Endothelial cell of umbilical vein (primary cell): ENCODE results near the gene ZFR2. TPM values are rescaled to one million over a fixed set of nuclear protein-coding genes. Genes with fewer than 3 reads are reported as not detected.

Source experiments
- BruUV-seq: library from RNA; stranded (reverse); fragments of 400-500 nt; replicated peaks from 2 replicates; lab custom pipeline; 2021; lab: Mats Ljungman, UMichigan
- CTCF ChIA-PET: fragments of 300-600, 350-600 bp; sonication (Branson Sonifier 250); formaldehyde crosslinking; loops from one replicate; lab custom pipeline; 2021; ENCODE audit warnings: antibody characterized with exemption, inconsistent platforms; lab: Charles Lee
- POLR2A ChIA-PET: fragments of 300-600, 350-600 bp; sonication (Branson Sonifier 250); formaldehyde crosslinking; loops from one replicate; lab custom pipeline; 2021; ENCODE audit warnings: antibody characterized with exemption, inconsistent platforms; lab: Charles Lee
- DNase-seq: peaks from one replicate; pipeline ENCODE4 v3.0.0-alpha.2; 2011; ENCODE audit warnings: low read depth, low spot score
- FAIRE-seq: peaks from 2 replicates; lab custom pipeline; 2011; peaks lifted over from hg19 to GRCh38; lab: Jason Lieb, UNC
- H2AFZ ChIP-seq: 2 replicates; pipeline ENCODE4 v1.6.0; 2012; ENCODE audit warnings: low read depth, low read length, control low read depth, inconsistent platforms
- H3K27ac ChIP-seq: 2 replicates; pipeline ENCODE4 v1.5.1; 2011; ENCODE audit warnings: low read depth, mild to moderate bottlenecking, control low read depth, low read length, moderate library complexity; ENCODE audit not compliant: insufficient read depth
- H3K27me3 ChIP-seq, 2 experiments: 2 replicates each; pipeline versions ENCODE4 v1.6.0 to v1.6.1; 2011; ENCODE audit warnings: low read length in 2 of 2, mixed read lengths in 1 of 2; ENCODE audit not compliant: control insufficient read depth in 2 of 2, insufficient read depth in 2 of 2
- H3K36me3 ChIP-seq, 2 experiments: 2 replicates in 1 of 2; 3 replicates in 1 of 2; pipeline ENCODE4 v1.5.1; 2011; ENCODE audit warnings: low read length in 2 of 2, mild to moderate bottlenecking in 1 of 2, moderate library complexity in 1 of 2; ENCODE audit not compliant: control insufficient read depth in 2 of 2, insufficient read depth in 2 of 2; ENCODE audit errors: extremely low read depth in 1 of 2
- H3K4me1 ChIP-seq: 3 replicates; pipeline ENCODE4 v1.5.1; 2011; ENCODE audit warnings: mild to moderate bottlenecking, low read length; ENCODE audit not compliant: control insufficient read depth, insufficient read depth; ENCODE audit errors: extremely low read depth
- H3K4me2 ChIP-seq: 2 replicates; pipeline ENCODE4 v1.6.1; 2011; ENCODE audit warnings: low read length, control low read depth, mixed read lengths; ENCODE audit not compliant: insufficient read depth
- H3K4me3 ChIP-seq, 3 experiments: fragments of 200-600 bp in 1 of 3; sonication (generic), shearing (Covaris generic) in 1 of 3; replicated peaks in 1 of 3; 2 replicates each; pipeline ENCODE4 v1.5.1; 2011 to 2016; ENCODE audit warnings: control low read depth in 3 of 3, low read length in 3 of 3, mild to moderate bottlenecking in 2 of 3, inconsistent platforms in 1 of 3, low read depth in 1 of 3, moderate library complexity in 1 of 3; ENCODE audit not compliant: insufficient read depth in 1 of 3
- H3K79me2 ChIP-seq: 2 replicates; pipeline ENCODE4 v1.6.0; 2012; ENCODE audit warnings: low read length, inconsistent platforms; ENCODE audit not compliant: control insufficient read depth, insufficient read depth
- H3K9ac ChIP-seq: replicated peaks from 2 replicates; pipeline ENCODE3; 2011; ENCODE audit warnings: low read length, control low read depth; ENCODE audit not compliant: insufficient read depth; ENCODE audit errors: extremely low read depth
- H3K9me1 ChIP-seq: replicated peaks from 3 replicates; pipeline ENCODE4 v1.6.0; 2011; ENCODE audit warnings: mild to moderate bottlenecking, low read length; ENCODE audit not compliant: control insufficient read depth, insufficient read depth; ENCODE audit errors: extremely low read depth
- H3K9me3 ChIP-seq: replicated peaks from 2 replicates; pipeline ENCODE4 v1.5.1; 2012; ENCODE audit warnings: low read length, inconsistent platforms; ENCODE audit not compliant: control insufficient read depth, insufficient read depth
- H4K20me1 ChIP-seq: replicated peaks from 2 replicates; pipeline ENCODE3; 2011; ENCODE audit warnings: mild to moderate bottlenecking, low read length; ENCODE audit not compliant: control insufficient read depth, insufficient read depth; ENCODE audit errors: extremely low read depth
- CTCF ChIP-seq, 2 donors: IDR thresholded peaks; 1 replicate in 1 of 2; 2 replicates in 1 of 2; pipeline ENCODE4 v1.5.1; 2011; ENCODE audit warnings: low read length in 2 of 2, mild to moderate bottlenecking in 2 of 2, moderate library complexity in 2 of 2, control low read depth in 1 of 2, inconsistent platforms in 1 of 2, low read depth in 1 of 2; ENCODE audit not compliant: insufficient read depth in 1 of 2; ENCODE audit errors: extremely low read depth in 1 of 2
- EZH2 ChIP-seq: IDR thresholded peaks from 2 replicates; pipeline ENCODE4 v1.6.1; 2012; ENCODE audit warnings: borderline replicate concordance, low read depth, mild to moderate bottlenecking, moderate library complexity, low read length, inconsistent platforms; ENCODE audit not compliant: severe bottlenecking
- FOS ChIP-seq: IDR thresholded peaks from 2 replicates; pipeline ENCODE4 v1.6.1; 2011; ENCODE audit warnings: mild to moderate bottlenecking, low read length, moderate library complexity, borderline replicate concordance; ENCODE audit not compliant: insufficient read depth
- GATA2 ChIP-seq: IDR thresholded peaks from 2 replicates; pipeline ENCODE4 v1.7.0; 2011; ENCODE audit warnings: low read depth, mild to moderate bottlenecking, moderate library complexity, mixed read lengths, low read length; ENCODE audit not compliant: insufficient read length, insufficient read depth
- JUN ChIP-seq: IDR thresholded peaks from 2 replicates; pipeline ENCODE4 v1.6.1; 2011; ENCODE audit warnings: borderline replicate concordance, low read depth; ENCODE audit not compliant: insufficient read length, insufficient read depth
- MAX ChIP-seq: IDR thresholded peaks from 2 replicates; pipeline ENCODE4 v1.6.1; 2011; ENCODE audit not compliant: insufficient read depth, insufficient read length
- MYC ChIP-seq: IDR thresholded peaks from one replicate; pipeline ENCODE4 v1.6.1; 2011; ENCODE audit warnings: mild to moderate bottlenecking, low read depth, low read length
- POLR2A ChIP-seq: IDR thresholded peaks from 2 replicates; pipeline ENCODE4 v1.6.1; 2012; ENCODE audit warnings: low read depth, mild to moderate bottlenecking, control low read depth, low read length
- POLR2AphosphoS5 ChIP-seq: IDR thresholded peaks from 2 replicates; pipeline ENCODE4 v1.6.1; 2012; ENCODE audit warnings: low read depth, mild to moderate bottlenecking, control low read depth, low read length, moderate library complexity; ENCODE audit not compliant: insufficient read depth
- dilution Hi-C: fragments of 300-500 bp; cut with MboI; formaldehyde crosslinking; loops from one replicate; pipeline ENCODE4 v1.15.0; 2019; ENCODE audit warnings: low sequenced_read_pairs; ENCODE audit not compliant: extremely low pct_ligation_motif_present
- intact Hi-C: fragments of 100-400 bp; cut with micrococcal nuclease; formaldehyde crosslinking; loops from one replicate; pipeline ENCODE4 v1.10.0; 2022
- polyA plus RNA-seq, 4 experiments: library from polyadenylated mRNA; depleted of rRNA in 3 of 4; stranded (reverse) in 3 of 4; unstranded in 1 of 4; fragments of >200 nt; gene quantifications; 2 replicates each; pipeline versions ENCODE4 v1.2.1 to v1.2.3, GENCODE V29; 2011 to 2012; ENCODE audit warnings: missing spikeins in 1 of 4
- total RNA-seq: library from RNA; stranded (reverse); gene quantifications from 2 replicates; pipeline ENCODE4 v1.2.3, GENCODE V29; 2021

Gene ZFR2
- total and polyA plus RNA-seq, 2 donors (not counting 3 experiments of a cell fraction or from before 2014, with no cell fraction given): not detected

- H3K4me1 ChIP-seq: no peaks in the 10 kb centered on the region
- no peak overlapping the region for H3K4me3 ChIP-seq
- BruUV-seq: no TSS peak
- dilution Hi-C loops: no loop called here
- no peaks in the 10 kb centered on the region for H3K79me2 ChIP-seq
- FAIRE-seq: no peak
- H3K9me1 ChIP-seq: no peaks in the 10 kb centered on the region
- H3K4me2 ChIP-seq: no peak overlapping the region
- no peak overlapping the region for H3K9ac ChIP-seq
- no peaks in the 10 kb centered on the region for H3K9me3 ChIP-seq
- ChIA-PET POLR2A (no interaction called here), CTCF (interaction anchor here (1.0 to 1.4 kb wide), 2 partner anchors 11 to 41 kb away, joined by 3 to 4 read pairs; no protein-coding TSS in a partner anchor)
- no peak overlapping the region for H2AFZ ChIP-seq
- intact Hi-C loops: no loop called here
- peaks cover 6 to 13% of the 10 kb centered on the region in 2 experiments for H3K27me3 ChIP-seq
- no peak for DNase-seq
- TF ChIP-seq FOS: no peak
- TF ChIP-seq EZH2: no peak
- no peak for TF ChIP-seq POLR2AphosphoS5
- no peaks in the 10 kb centered on the region for H3K36me3 ChIP-seq
- H4K20me1 ChIP-seq: no peaks in the 10 kb centered on the region
- H3K27ac ChIP-seq: no peak overlapping the region
Observed at GRCh38 chr19:3862826-3863500, 5.9 kb downstream of the ZFR2 start.

- DNase-seq (no peak), FAIRE-seq (no peak)
- H3K9me1 ChIP-seq: no peaks in the 10 kb centered on the region
- H3K27ac ChIP-seq: no peak overlapping the region
- H3K4me2 ChIP-seq: no peak overlapping the region
- intact Hi-C loops: no loop called here
- dilution Hi-C loops: no loop called here
- no peaks in the 10 kb centered on the region for H3K9me3 ChIP-seq
- no peaks in the 10 kb centered on the region for H3K27me3 ChIP-seq
- no peak overlapping the region for H2AFZ ChIP-seq
- ChIA-PET POLR2A (no interaction called here), CTCF (no interaction called here)
- BruUV-seq: no TSS peak
- no peaks in the 10 kb centered on the region for H3K4me1 ChIP-seq
- no peak overlapping the region for H3K4me3 ChIP-seq
- no peaks in the 10 kb centered on the region for H3K79me2 ChIP-seq
- TF ChIP-seq EZH2 (no peak), POLR2AphosphoS5 (no peak), CTCF (IDR thresholded peaks at IDR 0.05; ENCODE audit: extremely low read depth in 1 of 2, insufficient read depth in 1 of 2, low read depth in 1 of 2, low read length in 2 of 2) (no peak), POLR2A (no peak), GATA2 (no peak), FOS (no peak), MYC (no peak), JUN (no peak), MAX (no peak)
- no peaks in the 10 kb centered on the region for H3K36me3 ChIP-seq
- no peak overlapping the region for H3K9ac ChIP-seq
- H4K20me1 ChIP-seq: no peaks in the 10 kb centered on the region
Observed at GRCh38 chr19:3860499-3860898, 8.3 kb downstream of the ZFR2 start.
